Middle frontal gyrus (tissue), 1 donor: ENCODE data around the gene TUBA1A.
"Not testable (repeated sequence)": the region's sequence is repeated elsewhere in the genome, so short reads cannot be mapped to it uniquely, and the experiment has no call there.

Experiments used
- DNase-seq: peaks from one replicate; pipeline ENCODE4 v3.0.0-alpha.2; 2015; ENCODE audit warnings: low spot score; ENCODE audit errors: extremely low spot score

TUBA1A gene

DNA sequence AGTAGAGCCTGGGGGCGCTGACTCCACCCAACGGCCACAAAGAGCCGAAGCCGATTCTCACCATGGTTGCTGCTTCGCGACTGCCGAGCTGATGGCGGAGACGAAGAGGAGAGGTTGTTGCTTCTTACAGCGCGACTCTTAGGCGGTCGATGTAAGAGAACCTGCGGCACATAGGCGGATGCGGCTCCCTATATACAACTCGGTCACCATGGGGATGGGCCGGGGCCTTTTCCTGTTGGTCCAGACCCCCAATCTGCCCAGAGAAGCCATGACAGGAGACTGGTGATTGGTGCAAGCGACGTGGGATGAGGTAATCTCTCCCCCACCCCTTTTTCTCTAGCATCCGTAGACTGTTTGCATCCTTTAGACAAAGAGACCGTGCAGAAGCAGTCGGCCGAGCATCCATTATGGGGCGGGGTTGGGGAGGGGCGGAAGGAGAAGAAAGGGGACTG, at the start of gene TUBA1A:
Gene TUBA1A, minus strand, starts transcription at position 165 of the 452 bp plus-strand sequence. Its CDS starts 101 bp downstream, at position 64.
- DNase-seq: peak; percentile 95

DNA sequence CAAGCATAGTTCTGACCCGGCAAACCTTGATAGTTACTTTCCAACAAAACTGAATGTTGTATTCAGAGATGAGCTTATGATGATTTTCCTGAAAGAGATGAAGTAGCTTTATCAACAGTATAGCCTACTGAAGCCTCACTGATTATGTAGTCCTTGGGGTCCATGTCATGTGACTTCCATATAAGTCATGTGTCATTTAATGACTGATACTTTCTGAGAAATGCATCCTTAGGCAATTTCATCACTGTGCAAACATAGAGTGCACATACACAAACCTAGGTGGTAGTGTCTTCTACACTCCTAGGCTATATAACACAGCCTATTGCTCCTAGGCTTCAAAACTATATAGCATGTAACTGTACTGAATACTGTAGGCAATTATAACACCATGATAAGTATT, 47.5 kb upstream of the TUBA1A start:
- DNase-seq: no peak

DNA sequence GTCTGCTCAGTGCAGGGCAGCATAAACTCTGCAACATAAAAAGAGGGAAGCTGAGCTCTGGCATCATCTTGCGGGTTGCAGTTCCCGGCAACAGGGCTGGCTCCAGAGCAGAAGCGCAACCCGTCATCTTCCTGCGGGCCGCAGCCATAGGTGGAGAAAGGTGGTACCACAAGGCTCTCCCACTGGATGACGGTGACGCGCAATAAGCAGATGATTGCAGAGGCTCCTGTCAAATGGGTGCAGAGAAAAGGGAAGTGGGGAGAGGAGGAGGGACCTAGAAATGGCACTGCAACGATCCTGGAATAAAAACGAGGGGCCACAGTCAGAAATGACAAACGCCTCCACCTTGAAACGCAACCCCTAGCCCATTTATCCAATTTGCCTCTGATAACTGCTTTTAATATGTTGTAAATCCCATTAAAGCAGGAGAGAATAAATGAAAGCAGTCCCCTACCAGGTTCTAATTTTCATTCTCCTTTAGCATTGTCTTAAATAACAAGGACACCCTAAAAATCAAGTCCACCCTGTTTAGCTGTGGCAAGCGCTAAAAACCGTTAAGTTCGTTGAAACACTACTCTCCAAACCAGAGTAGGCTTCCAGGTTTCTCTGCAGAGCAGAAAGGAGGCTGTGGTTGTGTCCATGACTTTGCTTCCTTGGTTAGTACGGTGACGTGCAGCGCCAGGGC, 45.1 kb upstream of the TUBA1A start:
- DNase-seq: peak; percentile 69

DNA sequence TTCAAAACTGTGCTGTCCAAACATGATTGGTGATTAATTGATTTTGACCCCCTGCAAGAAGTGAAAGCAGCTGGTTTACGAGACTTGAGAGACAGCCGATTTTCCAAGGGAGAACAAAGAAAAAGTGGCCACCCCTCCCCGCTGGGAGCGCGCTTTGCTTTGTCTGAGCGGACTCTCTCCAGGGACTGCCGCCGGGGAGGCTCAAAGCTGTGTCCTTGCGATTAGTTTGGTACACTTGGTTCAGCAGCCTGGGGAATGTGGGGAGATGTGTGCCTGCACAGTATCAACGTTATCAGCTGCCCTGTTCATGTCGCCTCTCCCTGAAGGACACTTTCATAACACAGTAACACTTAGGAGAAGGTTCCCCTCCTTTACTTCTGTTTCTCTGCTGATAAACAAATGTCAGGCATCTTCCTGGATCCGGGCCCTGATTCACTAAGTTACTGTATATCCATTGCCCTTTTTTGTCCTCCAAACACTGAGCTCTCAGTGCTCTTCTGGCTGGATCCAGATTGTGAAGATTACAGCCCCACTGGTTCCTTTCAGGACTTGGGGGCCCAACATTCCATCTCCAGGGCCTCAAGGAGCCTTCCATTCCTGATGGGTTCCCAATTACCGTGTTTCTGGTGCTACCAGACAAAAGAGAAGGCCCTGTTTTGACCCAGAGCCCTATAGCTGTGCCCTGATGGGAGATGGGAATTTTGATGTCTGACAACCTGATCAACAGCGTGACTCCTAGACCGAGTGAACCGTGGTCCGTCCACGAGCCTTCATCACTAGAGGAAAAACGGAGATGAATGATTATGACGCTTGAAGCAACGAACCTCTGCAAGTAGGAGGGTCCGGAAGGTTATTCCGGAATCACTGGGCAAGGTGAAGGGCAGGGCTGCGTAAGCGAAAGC, 44.3 kb upstream of the TUBA1A start:
- peak; percentile 76 for DNase-seq

DNA sequence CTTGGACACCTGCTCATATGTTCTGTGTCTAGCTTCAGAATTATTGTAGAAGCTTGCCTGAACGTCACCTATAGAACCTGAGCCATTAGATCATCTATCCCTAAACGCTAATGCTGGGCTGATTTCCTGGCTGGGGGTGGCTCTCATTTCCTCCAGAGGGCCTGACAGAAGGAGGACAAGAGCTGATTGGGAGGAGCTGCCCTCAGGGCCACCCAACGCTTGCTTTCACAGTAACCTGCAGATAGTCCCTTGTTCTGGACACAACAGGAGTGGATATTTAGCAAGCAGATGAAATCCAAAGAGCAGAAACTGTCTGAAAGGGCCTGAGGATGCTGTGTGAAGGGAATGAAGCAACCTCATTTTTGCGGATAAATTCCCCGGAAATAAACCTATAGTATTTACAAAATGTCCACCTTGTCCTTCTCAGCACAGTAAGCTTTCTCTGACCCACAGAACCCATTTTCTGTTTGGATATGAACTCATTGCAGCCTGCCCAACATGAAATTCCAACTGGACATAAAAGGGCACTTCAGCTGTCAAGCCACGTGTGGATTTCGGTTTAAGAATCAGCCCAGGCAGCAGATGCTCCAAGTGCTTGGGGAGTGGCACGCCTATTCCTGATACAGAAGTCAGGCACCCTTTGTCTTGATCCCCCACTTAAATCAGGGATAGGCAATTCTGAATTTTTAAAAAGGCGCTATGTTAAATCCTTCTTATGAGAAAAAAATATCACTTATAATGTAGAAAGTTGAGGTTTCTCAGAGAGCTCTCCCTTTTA, 43.2 kb upstream of the TUBA1A start:
- no peak for DNase-seq

DNA sequence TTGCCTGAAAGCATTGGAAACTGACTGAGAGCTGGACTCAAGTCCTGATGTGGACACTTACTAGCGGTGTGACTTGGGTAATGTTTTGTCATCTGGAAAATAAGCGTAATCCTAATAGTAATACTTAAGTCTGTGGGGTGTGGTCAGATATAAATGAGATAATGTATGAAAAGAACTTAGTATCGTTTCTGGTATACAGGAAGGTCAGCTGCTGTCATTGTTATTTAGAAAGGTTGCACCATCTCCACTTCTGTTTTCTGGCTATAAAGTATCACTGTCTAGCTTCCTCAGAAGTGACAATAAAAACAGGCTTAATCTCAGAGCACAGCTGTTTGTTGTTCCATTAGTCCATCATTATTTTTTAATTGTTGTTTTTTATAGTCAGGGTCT, 41.9 kb upstream of the TUBA1A start:
- DNase-seq: no peak

DNA sequence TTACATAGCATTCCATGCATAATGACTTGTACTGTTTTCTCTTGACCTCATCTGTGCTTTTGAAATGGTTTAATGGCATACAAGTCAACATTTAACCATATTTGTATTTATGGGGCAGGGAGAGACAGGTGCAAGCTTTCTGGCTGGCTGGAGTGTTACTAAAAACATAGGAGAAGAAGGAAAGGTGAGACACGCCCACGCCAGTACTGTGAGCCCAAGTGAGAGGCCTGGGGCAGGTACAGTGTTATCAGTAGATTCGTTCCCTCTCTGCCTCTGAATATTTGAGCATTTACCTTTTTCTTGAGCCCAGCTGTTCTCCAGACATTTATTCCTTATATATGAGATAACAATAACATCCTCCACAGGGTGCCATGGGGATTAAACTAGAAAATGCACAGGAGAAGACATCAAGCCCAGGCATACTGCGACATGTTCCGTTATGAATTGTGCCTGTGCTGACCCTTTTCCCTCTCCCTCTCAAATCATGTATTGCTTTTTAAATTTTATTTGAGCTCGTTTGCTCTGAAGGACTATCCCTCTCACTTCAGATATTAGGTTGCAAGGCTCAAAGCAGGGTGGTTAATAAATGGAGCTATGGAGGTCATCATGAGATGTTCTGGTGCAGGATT, 41.4 kb upstream of the TUBA1A start:
- no peak for DNase-seq

DNA sequence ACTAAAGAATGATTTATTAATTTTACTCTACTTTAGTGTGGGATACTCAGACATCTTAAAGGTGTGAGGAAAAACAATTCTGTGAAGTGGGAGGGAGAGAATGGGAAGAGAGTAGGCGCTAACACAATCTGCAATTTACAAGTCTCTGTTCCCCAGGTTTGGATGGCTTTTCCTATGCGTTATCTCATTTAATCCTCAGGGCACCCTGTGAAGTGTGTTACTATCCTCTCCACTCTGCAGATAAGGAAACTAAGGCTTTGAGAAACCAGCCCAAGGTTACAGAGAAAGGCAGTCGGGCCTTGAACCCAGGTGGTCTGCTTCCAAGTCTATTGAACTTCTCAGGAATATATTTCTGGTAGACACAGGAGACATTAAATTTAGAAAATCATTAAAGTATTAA, 39.8 kb upstream of the TUBA1A start:
- no peak for DNase-seq

DNA sequence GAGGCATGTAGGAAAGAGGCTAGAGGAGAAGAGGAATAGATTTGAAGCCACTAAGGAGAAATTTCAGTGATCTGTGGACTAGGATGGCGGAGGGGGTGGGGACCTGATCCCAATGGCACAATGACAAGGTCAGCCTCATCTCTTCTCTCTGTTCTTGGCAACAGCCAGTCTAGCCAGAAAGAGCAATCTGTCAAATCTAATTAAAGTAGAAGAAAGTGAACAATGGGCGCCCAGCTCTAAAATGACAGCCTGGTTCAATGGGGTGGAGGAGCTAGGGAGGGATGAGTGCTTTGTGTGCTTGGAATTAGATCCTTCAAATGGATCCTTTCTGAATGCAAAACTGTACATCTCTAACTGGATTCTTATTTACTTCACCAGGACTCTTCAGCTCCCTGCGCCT, 38.8 kb upstream of the TUBA1A start:
- DNase-seq: no peak

DNA sequence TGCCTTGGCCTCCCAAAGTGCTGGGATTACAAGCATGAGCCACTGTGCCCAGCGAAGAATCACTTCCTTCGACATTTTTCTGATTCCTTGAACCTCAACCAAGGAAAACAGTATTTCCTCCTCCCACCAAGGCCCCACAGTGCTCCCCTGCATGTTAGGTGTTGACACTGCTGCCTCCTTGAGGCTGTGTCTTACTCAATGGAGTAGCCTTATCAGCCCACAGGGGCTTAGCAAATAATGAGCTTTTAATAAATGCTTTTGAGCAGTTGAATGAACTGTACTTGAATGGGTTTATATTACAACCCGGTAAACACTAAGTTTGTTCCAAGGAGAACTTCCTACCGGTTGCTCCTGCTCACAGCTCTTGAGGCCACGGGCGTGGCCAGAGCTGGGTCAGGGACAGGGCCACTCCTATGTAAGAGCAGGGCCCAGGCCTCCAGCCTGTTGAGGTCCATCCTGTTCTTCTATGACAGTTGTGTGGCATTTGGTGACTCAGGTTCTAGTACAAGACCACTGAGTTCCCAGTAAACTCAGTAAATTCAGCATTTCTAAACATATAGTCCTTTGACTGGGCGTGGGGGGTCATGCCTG, 36.8 kb upstream of the TUBA1A start:
- DNase-seq: no peak

DNA sequence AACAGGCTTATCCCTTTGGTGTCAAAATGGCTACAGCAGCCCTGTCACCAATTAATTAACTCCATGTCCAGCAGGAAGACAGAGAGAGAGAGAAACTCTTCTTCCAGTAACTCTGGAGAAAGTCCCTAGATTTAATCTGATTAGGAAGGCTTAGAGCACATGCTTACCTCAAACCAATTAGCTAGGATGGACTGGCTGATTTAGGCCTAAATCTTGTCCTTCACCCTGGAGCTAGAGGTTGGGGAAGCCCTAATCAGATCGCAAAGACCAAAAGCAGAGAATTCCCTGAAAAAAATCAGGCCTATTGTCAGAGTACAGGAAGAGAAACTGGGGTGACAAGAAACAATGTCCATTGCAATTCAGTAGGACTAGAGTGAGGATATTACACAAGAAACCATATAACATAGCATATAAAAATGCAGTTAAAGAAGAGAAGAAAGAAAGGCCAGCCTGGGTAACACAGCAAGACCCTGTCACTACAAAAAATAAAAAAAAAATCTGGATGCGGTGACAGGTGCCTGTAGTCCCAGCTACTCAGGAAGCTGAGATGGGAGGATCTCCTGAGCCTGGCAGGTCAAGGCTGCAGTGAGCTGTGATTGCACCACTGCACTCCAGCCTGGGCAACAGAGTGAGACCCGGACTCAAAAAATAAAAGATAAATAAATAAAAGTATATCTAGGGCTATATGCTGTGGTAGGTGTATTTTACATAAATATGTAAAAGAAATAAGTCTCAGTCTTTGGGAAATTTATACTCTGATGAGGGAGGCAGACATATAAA, 34.9 kb upstream of the TUBA1A start:
- DNase-seq: no peak

DNA sequence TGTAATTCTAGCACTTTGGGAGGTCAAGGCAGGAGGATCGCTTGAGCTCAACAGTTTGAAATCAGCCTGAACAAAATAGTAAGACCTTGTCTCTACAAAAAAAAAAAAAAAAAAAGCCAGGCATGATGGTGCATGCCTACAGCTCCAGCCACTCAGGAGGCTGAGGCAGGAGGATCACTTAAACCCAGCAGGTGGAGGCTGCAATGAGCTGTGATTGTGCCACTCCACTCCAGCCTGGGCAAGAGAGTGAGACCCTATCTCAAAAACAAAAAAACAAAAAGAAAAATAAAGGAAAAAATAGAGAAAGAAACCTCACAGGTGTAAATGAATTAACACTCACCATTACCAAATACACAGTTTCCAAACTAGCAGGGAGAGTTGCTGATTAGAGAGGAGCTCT, 34.2 kb upstream of the TUBA1A start:
- no peak for DNase-seq

DNA sequence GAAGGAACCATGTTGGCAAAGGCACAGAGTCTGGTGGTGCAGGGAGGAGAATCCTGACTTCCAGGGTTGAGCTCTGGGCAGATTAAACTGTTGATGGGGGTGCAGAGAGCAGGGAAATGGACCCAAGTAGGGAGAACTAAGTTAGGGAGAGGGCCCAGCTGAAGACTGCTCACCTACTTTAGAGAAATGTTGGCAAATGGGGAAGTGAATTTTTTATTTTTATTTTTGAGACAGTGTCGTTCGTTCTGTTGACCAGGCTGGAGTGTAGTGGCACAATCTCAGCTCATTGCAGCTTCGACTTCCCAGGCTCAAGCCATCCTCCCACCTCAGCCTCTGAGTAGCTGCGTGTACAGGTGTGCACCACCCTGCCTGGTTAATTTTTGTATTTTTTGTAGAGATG, 32.1 kb upstream of the TUBA1A start:
- no peak for DNase-seq

DNA sequence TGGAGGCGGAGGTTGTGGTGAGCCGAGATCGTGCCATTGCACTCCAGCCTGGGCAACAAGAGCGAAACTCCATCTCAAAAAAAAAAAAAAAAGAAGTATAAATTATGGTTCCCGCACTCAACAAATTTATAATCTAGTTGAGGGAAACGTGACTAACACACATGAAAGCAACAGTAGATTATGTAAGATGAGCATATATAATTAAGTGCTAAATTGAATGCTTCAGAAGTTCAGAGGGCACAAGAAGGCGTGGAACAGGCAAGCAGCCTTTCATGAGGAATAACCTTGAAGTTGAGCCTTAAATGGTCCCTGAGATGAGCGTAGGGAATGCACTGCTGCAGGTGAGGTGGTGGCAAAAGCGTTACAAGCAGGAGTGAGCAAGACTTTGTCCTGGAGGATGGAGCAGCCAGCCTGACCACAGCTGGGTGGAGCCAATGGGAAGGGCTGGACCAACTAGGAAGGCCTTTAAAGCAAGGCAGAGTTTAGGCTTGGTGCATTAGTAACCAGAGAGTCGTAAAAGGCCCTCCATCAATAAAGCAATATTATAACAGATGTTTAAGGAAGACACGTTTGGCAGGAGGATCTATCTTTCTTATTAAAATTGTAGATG, 30.6 kb upstream of the TUBA1A start:
- no peak for DNase-seq

DNA sequence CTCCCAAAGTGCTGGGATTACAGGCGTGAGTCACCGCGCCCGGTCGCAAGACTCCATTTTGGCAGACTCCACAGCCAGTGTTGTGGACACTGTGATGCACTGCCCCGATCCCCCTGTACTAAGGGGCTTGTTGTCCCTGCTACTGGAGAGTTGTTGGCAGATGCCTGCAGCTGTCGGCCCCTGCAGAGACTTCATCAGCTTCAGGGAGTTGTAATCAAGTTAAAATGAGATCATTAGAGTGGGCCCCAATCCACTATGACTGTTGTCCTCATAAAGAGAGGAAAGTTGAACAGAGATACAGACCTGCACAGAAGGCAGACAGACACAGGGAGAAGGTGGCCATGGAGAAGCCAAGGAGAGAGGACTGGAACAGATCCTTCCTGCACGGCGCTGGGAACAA, 23.7 kb upstream of the TUBA1A start:
- DNase-seq: no peak

DNA sequence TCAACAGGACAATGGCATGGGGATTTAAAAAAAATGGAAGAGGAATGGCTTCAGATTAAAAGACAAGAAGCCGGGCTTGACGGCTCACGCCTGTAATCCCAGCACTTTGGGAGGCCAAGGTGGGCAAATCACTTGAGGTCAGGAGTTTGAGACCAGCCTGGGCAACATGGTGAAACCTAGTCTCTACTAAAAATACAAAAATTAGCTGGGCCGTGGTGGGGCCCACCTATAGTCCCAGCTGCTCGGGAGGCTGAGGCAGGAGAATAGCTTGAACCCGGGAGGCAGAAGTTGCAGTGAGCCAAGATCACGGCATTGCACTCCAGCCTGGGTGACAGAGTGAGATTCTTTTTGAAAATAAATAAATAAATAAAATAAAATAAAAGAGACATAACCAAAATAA, 21.8 kb upstream of the TUBA1A start:
- DNase-seq: not testable (repeated sequence)

DNA sequence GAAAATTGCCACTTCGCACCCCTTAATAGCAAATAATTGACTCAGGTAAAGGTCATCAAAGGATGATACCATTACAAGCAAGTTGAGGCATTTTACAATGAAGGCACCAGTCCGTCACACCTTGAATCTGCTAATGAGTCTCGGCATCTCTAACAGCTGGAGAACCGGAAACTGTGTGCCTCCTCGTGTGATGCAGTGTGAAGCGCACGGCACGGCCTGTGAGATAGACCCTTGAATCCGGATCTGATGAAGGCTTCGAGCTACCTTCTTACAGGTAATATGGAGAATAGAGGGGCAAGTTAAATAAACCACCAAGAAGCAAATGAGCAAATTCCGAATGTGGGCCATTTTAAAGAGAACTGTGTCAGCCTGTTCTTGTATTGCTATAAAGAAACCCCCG, 19.8 kb upstream of the TUBA1A start:
- DNase-seq: no peak

DNA sequence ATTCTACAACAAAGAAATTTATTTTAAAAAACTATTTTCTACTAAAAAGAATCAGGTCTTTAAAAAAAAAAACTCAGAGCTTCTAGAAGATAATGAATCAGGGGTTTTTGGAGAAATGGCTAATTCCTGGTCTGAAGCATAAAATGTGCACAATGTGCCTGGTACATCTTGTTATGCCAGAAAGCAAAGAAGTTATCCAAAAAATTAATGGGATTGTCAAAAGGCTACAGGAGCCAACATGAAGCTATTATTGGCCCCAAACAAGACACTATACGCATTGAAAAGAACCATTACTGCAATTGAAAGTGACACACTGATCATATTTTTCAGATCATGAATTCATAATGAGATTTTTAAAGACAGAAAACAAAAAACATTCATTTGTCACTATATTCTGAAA, 19.3 kb upstream of the TUBA1A start:
- DNase-seq: no peak

DNA sequence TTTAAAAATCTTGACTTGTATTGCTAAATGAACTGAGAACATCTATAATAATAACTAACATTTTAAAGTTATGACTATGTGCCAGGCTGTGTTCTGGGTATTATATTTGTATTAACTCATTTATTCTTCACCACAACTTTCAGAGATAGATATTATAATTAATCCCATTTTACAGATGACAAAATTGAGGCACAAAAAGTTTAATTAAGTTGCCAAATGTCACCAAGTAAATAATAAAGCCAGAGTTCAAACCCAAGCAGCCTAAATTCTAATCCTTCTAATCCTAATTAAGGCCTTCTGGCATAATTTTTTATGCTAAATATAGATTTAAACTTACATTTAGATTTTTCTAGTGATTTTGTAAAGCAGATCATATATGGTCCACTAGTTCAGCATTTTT, 17.5 kb upstream of the TUBA1A start:
- DNase-seq: no peak
